Measurements from ENCODE around the gene CRYBB1.

Gene CRYBB1

DNA sequence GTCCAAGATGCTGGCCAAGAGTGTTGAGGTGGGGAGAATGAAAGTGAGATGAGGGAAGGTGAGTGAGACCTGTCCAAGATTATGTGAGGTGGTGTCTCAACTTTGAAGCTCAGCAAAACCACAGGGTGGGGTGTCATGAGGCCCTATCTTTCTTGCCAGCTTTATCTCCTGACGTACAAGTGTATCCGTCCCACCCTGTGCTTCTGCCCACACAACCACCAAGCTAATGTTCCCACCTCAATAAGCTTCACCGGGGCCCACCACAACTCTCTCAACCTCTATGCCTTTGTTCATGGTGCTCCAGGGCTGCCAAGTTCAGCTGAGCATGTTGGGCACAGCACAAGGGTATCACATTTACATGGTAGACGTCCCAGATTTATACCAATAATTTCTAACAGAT, 20.8 kb downstream of the CRYBB1 start:
- H3K9me3 ChIP-seq (ENCODE audit: control extremely low read depth in 1 of 5, control insufficient read depth in 4 of 5, insufficient read depth in 2 of 5, low read depth in 1 of 5, low read length in 4 of 5) = no peaks in the 10 kb centered on the region
- no peaks in the 10 kb centered on the region for H3K27me3 ChIP-seq (replicated peaks in 2 of 5; ENCODE audit: control insufficient read depth in 4 of 5, insufficient read depth in 5 of 5, low read length in 4 of 5)
- peak; percentile 68 to 89 (median 79) for DNase-seq
- 63% methylated on average over 4 of the region's 4 CpGs for WGBS (ENCODE audit: insufficient coverage)
- CTCF ChIA-PET = interaction anchor here (0.6 to 1.1 kb wide), 4 partner anchors 24 to 94 kb away, joined by 3 read pairs; no protein-coding TSS in a partner anchor
- H3K27ac ChIP-seq (ENCODE audit: insufficient read depth in 1 of 2, low read depth in 1 of 2, low read length in 2 of 2, poor library complexity in 1 of 2, severe bottlenecking in 2 of 2) = no peak overlapping the region
- POLR2A ChIA-PET = interaction anchor here (0.6 kb wide), 1 partner anchor 118 kb away, joined by 3 read pairs; no protein-coding TSS in a partner anchor
- peaks cover 12 to 22% (median 13%) of the 10 kb centered on the region in 4 experiments for H3K4me1 ChIP-seq (ENCODE audit: control extremely low read depth in 1 of 4, control insufficient read depth in 4 of 4, insufficient read depth in 4 of 4, low read length in 3 of 4)
- H3K4me3 ChIP-seq (ENCODE audit: control insufficient read depth in 1 of 7, extremely low read depth in 1 of 7, insufficient read depth in 4 of 7, low read depth in 2 of 7, low read length in 6 of 7) = no peak overlapping the region
- H3K36me3 ChIP-seq (ENCODE audit: control insufficient read depth in 4 of 4, insufficient read depth in 4 of 4, low read length in 3 of 4) = no peaks in the 10 kb centered on the region

DNA sequence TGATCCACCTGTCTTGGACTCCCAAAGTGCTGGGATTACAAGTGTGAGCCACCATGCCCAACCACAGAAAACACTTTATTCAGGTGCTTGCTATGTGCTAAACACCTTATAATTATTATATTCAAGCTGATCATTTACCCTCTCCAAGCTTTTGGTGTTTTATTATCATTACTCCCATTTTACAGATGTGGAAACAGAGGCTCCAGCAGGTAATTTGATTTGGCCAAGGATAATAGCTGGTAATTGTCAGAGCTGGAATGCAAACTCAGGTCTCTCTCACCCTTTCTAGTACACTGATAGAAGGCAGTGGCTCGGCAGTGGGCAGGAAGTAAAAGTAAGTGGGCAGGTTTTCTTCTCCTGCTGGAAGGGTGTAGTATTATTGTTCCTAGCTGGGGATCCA, 24.1 kb downstream of the CRYBB1 start:
- no peak for DNase-seq
- no peaks in the 10 kb centered on the region for H3K36me3 ChIP-seq (ENCODE audit: control insufficient read depth in 4 of 4, insufficient read depth in 4 of 4, low read length in 3 of 4)
- POLR2A ChIA-PET = no interaction called here
- peaks cover 21 to 44% (median 29%) of the 10 kb centered on the region in 4 experiments for H3K4me1 ChIP-seq (ENCODE audit: control extremely low read depth in 1 of 4, control insufficient read depth in 4 of 4, insufficient read depth in 4 of 4, low read length in 3 of 4)
- no peaks in the 10 kb centered on the region for H3K9me3 ChIP-seq (ENCODE audit: control extremely low read depth in 1 of 5, control insufficient read depth in 4 of 5, insufficient read depth in 2 of 5, low read depth in 1 of 5, low read length in 4 of 5)
- H3K4me3 ChIP-seq (ENCODE audit: control insufficient read depth in 1 of 7, extremely low read depth in 1 of 7, insufficient read depth in 4 of 7, low read depth in 2 of 7, low read length in 6 of 7) = no peak overlapping the region
- CTCF ChIA-PET = interaction anchor here (0.7 to 1.0 kb wide), 3 partner anchors 13 to 50 kb away, joined by 3 read pairs; no protein-coding TSS in a partner anchor
- H3K27ac ChIP-seq (ENCODE audit: insufficient read depth in 1 of 2, low read depth in 1 of 2, low read length in 2 of 2, poor library complexity in 1 of 2, severe bottlenecking in 2 of 2) = no peak overlapping the region
- no CpG with 5 or more reads among the region's 1 CpG for WGBS (ENCODE audit: insufficient coverage)
- H3K27me3 ChIP-seq (replicated peaks in 2 of 5; ENCODE audit: control insufficient read depth in 4 of 5, insufficient read depth in 5 of 5, low read length in 4 of 5) = no peaks in the 10 kb centered on the region

DNA sequence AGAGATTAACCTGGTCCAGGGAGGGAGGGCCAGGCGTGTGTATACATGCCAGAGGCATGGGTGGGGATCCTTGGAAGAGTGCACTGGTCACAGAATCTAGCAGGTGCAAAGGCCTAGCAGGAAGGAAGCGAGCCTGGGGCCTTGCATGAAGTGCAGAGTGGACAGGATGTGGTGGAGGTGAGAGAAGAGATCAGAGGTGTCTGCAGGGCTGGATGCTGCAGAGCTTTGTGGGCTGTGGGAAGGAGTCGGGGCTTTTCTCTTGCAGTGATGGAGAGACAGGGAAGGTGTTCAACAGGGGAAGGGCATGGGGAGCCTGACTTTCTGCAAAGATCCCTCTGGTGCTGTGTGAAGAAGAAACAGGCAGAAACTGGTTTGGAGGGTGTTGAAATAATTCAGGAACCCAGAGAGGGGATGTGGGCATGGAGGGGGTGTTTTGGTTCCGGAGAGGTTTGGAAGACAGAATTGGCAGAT, 25.4 kb downstream of the CRYBB1 start:
- peaks cover 25 to 49% (median 35%) of the 10 kb centered on the region in 4 experiments for H3K4me1 ChIP-seq (ENCODE audit: control extremely low read depth in 1 of 4, control insufficient read depth in 4 of 4, insufficient read depth in 4 of 4, low read length in 3 of 4)
- no peak overlapping the region for H3K27ac ChIP-seq (ENCODE audit: insufficient read depth in 1 of 2, low read depth in 1 of 2, low read length in 2 of 2, poor library complexity in 1 of 2, severe bottlenecking in 2 of 2)
- peak in 2 of 3 donors; percentile 58 to 61 for DNase-seq
- no peaks in the 10 kb centered on the region for H3K27me3 ChIP-seq (replicated peaks in 2 of 5; ENCODE audit: control insufficient read depth in 4 of 5, insufficient read depth in 5 of 5, low read length in 4 of 5)
- POLR2A ChIA-PET = no interaction called here
- CTCF ChIA-PET = interaction anchor here (1.0 to 1.1 kb wide), 2 partner anchors 16 to 32 kb away, joined by 4 read pairs; no protein-coding TSS in a partner anchor
- no peaks in the 10 kb centered on the region for H3K9me3 ChIP-seq (ENCODE audit: control extremely low read depth in 1 of 5, control insufficient read depth in 4 of 5, insufficient read depth in 2 of 5, low read depth in 1 of 5, low read length in 4 of 5)
- peak overlapping the region in 3 of 7 experiments; percentile 27 to 57 (median 42) for H3K4me3 ChIP-seq (ENCODE audit: control insufficient read depth in 1 of 7, extremely low read depth in 1 of 7, insufficient read depth in 4 of 7, low read depth in 2 of 7, low read length in 6 of 7)
- H3K36me3 ChIP-seq (ENCODE audit: control insufficient read depth in 4 of 4, insufficient read depth in 4 of 4, low read length in 3 of 4) = no peaks in the 10 kb centered on the region
- WGBS (ENCODE audit: insufficient coverage) = 31% methylated on average over 4 of the region's 4 CpGs

DNA sequence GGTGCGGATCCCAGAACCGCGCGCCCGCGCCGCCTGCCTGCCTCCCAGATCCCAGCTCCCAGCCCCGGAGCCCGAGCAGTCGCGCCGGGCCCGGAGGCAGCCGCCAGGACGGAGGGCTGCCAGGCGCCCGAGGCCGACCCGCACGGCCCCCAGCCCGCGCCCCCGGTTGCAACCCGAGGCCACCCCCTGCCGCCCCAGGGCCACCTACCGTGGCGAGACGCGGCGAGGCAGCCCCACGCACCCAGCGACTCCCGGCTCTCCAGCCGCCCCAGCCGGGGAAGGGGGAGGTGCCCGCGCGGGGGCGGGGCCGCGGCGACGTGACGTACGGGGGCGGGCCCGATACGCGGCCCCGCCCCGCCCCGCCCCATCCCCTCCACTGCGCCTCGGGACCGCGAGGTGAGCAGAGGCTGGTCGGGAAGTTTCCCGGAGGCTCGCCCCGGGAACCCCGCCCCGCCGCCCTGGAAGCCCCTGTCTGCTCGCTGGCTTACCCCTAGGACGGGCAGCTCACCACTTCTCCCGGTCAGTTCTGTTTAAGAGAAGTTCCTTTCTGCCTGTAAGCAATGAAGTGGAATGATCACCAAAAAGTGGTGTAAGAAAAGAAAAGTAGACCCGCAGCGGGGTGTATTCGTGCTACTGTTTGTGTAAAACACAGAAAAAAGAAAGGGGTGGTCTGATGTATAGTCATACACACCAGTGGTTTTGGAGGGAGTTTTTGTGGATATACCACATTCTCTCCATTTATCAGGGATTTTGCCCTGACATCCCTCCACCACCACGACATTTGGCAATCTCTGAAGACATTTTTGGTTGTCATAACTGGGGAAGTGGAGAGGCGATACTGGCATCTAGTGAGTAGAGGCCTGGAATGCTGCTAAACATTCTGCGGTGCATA, 27.7 kb downstream of the CRYBB1 start, which contains the start of gene TPST2:
TPST2 (minus strand) TSS at position 288 of the 892 bp plus-strand sequence. CDS start 48,502 bp downstream, outside the sequence.
- Histone ChIP-seq H3K4me1 (ENCODE audit: control extremely low read depth in 1 of 4, control insufficient read depth in 4 of 4, insufficient read depth in 4 of 4, low read length in 3 of 4) (peaks cover 27 to 73% (median 57%) of the 10 kb centered on the region in 4 experiments), H3K27ac (ENCODE audit: insufficient read depth in 1 of 2, low read depth in 1 of 2, low read length in 2 of 2, poor library complexity in 1 of 2, severe bottlenecking in 2 of 2) (peak within 1 kb of the TSS; percentile 30 to 80), H3K9me3 (ENCODE audit: control extremely low read depth in 1 of 5, control insufficient read depth in 4 of 5, insufficient read depth in 2 of 5, low read depth in 1 of 5, low read length in 4 of 5) (no peaks in the 10 kb centered on the region), H3K36me3 (ENCODE audit: control insufficient read depth in 4 of 4, insufficient read depth in 4 of 4, low read length in 3 of 4) (peaks cover 0 to 4% (median 0%) of the 10 kb centered on the region in 4 experiments), H3K4me3 (ENCODE audit: control insufficient read depth in 1 of 7, extremely low read depth in 1 of 7, insufficient read depth in 4 of 7, low read depth in 2 of 7, low read length in 6 of 7) (peak within 1 kb of the TSS; percentile 71 to 85 (median 79)), H3K27me3 (replicated peaks in 2 of 5; ENCODE audit: control insufficient read depth in 4 of 5, insufficient read depth in 5 of 5, low read length in 4 of 5) (no peaks in the 10 kb centered on the region)
- CTCF ChIA-PET = interaction anchor here (1.0 kb wide), 1 partner anchor 12 kb away, joined by 3 read pairs; no protein-coding TSS in a partner anchor
- under 1% methylated on average over 62 of the region's 72 CpGs for WGBS (ENCODE audit: insufficient coverage)
- POLR2A ChIA-PET = interaction anchor here (0.6 kb wide), 1 partner anchor 66 kb away, joined by 5 read pairs; no protein-coding TSS in a partner anchor
- DNase-seq = peak; percentile 69 to 78 (median 75)

DNA sequence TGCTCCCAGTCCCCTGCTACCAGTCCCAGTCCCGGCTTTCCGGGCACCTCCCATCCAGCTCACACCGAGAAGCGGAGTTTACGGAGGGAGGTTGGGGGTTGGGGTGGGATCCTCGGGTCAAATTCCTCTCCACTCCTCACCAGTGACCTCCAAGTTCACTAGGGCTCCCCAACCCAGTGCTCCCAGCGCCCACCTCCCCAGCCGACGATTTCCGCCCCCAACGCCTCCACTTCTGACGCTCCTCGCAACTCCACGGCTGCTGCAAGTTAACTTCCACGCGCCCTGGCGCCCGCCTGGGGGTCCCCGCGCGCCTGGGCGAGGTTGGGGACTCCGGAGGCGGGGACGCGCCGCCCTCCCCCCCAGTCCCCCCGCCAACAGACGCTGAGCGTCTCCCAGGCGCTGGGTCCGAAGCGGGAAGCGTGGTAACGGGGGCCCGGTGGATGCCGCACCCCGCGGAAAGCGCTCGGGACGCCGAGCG, 28.4 kb downstream of the CRYBB1 start:
- Histone ChIP-seq H3K9me3 (ENCODE audit: control extremely low read depth in 1 of 5, control insufficient read depth in 4 of 5, insufficient read depth in 2 of 5, low read depth in 1 of 5, low read length in 4 of 5) (no peaks in the 10 kb centered on the region), H3K4me1 (ENCODE audit: control extremely low read depth in 1 of 4, control insufficient read depth in 4 of 4, insufficient read depth in 4 of 4, low read length in 3 of 4) (peaks cover 27 to 80% (median 64%) of the 10 kb centered on the region in 4 experiments), H3K4me3 (ENCODE audit: control insufficient read depth in 1 of 7, extremely low read depth in 1 of 7, insufficient read depth in 4 of 7, low read depth in 2 of 7, low read length in 6 of 7) (peak overlapping the region; percentile 71 to 85 (median 79)), H3K36me3 (ENCODE audit: control insufficient read depth in 4 of 4, insufficient read depth in 4 of 4, low read length in 3 of 4) (peaks cover 0 to 6% (median 0%) of the 10 kb centered on the region in 4 experiments), H3K27me3 (replicated peaks in 2 of 5; ENCODE audit: control insufficient read depth in 4 of 5, insufficient read depth in 5 of 5, low read length in 4 of 5) (no peaks in the 10 kb centered on the region), H3K27ac (ENCODE audit: insufficient read depth in 1 of 2, low read depth in 1 of 2, low read length in 2 of 2, poor library complexity in 1 of 2, severe bottlenecking in 2 of 2) (peak overlapping the region in 1 of 2 experiments; percentile 80)
- DNase-seq = peak in 2 of 3 donors; percentile 42 to 64
- ChIA-PET POLR2A (no interaction called here), CTCF (interaction anchor here (1.0 to 1.4 kb wide), 3 partner anchors 11 to 55 kb away, joined by 3 read pairs; no protein-coding TSS in a partner anchor)
- 0% methylated on average over 11 of the region's 44 CpGs for WGBS (ENCODE audit: insufficient coverage)

DNA sequence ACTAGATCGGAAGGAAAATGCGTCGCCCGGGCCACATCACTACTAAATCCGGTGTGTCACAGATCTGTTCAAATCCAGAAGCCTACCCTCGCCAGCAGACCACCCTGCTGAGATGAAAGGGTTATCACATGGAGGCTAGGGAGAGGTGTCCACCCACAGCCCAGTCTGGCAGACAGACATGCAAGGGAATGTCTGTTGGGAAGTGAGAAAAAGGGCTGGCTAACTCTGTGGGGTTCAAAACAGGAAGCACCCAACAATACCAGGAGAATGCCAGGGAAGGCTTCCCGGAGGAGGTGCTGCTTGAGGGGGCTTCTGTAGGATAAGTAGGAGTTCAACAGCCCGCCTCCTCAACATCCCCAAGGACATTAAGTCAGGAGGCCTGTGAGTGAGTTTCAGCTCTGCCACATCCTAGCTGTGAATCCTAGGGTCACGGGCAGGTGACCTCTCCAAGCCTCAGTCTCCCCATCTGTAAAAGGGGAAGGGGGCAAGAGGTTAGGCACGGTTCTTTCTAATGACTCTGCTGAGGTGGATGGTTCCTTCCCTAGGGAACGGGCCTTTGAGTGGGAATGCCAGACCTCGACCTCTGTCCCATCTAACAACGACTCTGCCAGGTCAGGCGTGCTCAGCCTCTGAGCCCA, 29.0 kb downstream of the CRYBB1 start:
- Histone ChIP-seq H3K4me3 (ENCODE audit: control insufficient read depth in 1 of 7, extremely low read depth in 1 of 7, insufficient read depth in 4 of 7, low read depth in 2 of 7, low read length in 6 of 7) (peak overlapping the region; percentile 71 to 85 (median 79)), H3K27ac (ENCODE audit: insufficient read depth in 1 of 2, low read depth in 1 of 2, low read length in 2 of 2, poor library complexity in 1 of 2, severe bottlenecking in 2 of 2) (peak overlapping the region in 1 of 2 experiments; percentile 80), H3K27me3 (replicated peaks in 2 of 5; ENCODE audit: control insufficient read depth in 4 of 5, insufficient read depth in 5 of 5, low read length in 4 of 5) (no peaks in the 10 kb centered on the region), H3K4me1 (ENCODE audit: control extremely low read depth in 1 of 4, control insufficient read depth in 4 of 4, insufficient read depth in 4 of 4, low read length in 3 of 4) (peaks cover 27 to 76% (median 67%) of the 10 kb centered on the region in 4 experiments), H3K9me3 (ENCODE audit: control extremely low read depth in 1 of 5, control insufficient read depth in 4 of 5, insufficient read depth in 2 of 5, low read depth in 1 of 5, low read length in 4 of 5) (no peaks in the 10 kb centered on the region), H3K36me3 (ENCODE audit: control insufficient read depth in 4 of 4, insufficient read depth in 4 of 4, low read length in 3 of 4) (peaks cover 0 to 6% (median 0%) of the 10 kb centered on the region in 4 experiments)
- DNase-seq = peak in 1 of 3 donors; percentile 62
- WGBS (ENCODE audit: insufficient coverage) = 6% methylated on average over 9 of the region's 14 CpGs
- ChIA-PET CTCF (interaction anchor here (1.2 to 1.4 kb wide), 2 partner anchors 12 to 55 kb away, joined by 3 read pairs; no protein-coding TSS in a partner anchor), POLR2A (no interaction called here)
